T-helper 22 cell (primary cell): ENCODE results near the gene TMEM63C.

Experiments
- DNase-seq: peaks from one replicate; pipeline ENCODE4 v3.0.0-alpha.2; 2020; ENCODE audit warnings: low read depth

The TMEM63C gene

DNA sequence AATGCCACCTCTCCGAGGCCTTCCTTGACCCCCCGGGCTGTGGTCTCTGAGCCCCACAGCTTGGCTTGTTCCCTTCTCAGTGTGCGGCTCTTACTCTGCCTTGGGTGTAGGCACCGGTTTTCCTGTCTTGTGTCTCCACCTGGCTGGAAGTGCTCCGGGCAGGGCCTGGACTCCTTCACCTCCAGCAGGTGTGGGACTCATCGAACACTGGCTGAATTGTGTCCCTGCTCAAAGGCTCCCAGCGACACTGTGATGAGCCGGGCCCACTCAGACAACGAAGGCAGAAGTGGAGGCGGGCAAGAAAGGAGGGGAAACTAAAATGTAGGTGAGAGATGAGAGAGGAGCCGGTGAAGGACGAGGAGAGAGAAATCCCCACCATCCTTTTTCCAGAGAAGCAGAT is 18.0 kb downstream of the TMEM63C start:
- no peak for DNase-seq

DNA sequence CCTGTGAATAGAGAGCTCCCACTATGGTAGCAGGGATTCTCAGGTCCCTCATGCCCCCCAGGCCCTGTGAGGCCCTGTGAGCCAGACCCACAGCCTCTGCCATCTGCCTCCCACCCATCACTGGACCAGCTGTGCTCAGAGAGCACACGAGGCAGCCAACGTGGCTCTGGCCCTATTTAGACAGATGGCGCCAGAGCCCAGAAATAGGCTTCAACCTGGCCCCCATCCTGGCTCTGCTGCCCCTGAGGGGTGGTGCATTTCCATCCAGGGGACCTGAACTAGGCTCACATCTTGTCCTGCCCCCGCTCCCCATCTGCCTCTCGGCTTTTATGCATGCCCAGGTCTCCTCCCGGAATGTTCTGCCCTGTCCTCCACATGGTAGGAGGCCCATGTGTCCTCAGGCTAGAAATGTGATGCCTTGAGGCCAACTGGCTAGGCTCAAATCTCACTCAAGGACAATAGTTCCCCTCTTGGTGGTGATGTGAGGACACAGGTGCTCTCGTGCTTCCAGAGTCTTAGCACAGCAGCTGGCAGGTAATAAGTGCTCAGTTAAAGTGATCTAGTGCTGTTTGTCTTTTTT is 18.9 kb downstream of the TMEM63C start:
- no peak for DNase-seq

GRCh38 chr14:77201696-77202095 is 20.1 kb downstream of the TMEM63C start:
- no peak for DNase-seq

DNA sequence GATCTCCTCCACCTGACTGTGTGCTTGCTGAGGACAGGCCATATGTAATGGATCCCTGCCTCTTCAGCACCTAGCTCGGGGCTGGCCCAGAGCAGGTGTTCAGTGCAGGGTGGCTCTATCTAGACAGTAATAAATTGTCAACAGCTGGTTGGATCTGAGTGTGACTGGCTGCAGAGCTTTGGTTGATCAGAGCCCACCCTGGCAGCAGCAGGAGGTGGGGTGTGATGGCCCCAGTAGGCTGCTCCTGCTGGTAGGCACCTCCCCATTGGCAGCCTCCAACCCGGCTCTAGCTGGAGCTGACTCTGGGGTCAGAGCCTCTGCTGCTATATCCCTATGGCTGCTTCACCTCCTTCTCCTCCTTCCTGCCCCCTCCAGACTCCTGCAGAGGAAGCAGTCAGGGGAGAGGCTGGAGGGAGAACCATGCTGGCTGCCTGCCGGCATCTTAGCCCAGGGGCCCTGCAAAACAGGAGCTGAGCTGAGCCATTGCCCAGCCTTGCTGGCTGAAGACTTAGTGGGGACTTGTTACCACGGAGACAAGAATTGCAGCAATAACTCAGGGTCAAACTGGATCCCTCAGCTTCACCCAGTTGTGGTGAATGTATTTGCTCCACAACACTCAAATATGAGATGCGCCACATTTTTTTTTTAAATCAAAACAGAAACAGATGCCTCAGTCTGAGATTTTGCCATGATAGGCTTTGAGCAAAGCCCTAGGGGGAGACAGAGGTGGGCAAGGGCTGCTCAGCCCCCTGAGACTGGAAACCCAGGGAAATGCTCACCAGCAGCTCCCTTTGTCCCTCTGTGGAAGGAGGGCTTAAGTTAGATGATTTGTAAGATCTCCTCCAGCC is 22.2 kb downstream of the TMEM63C start:
- no peak for DNase-seq

GRCh38 chr14:77204459-77204771 is 22.8 kb downstream of the TMEM63C start:
- no peak for DNase-seq

GRCh38 chr14:77204907-77205306 is 23.3 kb downstream of the TMEM63C start:
- DNase-seq: no peak

DNA sequence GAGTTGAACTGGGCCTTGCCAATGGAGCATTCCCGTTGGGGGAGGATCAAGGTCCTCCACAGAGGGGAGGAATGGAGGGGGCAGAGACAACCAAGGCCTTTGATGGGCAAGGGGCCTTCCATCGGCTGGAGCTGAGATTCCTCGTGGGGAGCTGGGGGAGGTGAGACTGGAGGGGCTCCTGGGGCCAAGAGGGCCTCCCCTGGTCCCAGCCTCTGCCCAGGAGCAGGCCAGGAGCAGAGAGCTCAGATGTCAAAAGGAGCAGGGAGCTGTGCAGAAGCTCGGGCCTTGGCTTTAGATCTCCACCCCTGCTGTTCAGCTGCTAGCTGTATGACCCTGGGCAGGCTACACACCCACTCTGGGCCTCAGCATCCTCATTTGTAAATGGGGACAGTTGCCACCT is 24.0 kb downstream of the TMEM63C start:
- no peak for DNase-seq

DNA sequence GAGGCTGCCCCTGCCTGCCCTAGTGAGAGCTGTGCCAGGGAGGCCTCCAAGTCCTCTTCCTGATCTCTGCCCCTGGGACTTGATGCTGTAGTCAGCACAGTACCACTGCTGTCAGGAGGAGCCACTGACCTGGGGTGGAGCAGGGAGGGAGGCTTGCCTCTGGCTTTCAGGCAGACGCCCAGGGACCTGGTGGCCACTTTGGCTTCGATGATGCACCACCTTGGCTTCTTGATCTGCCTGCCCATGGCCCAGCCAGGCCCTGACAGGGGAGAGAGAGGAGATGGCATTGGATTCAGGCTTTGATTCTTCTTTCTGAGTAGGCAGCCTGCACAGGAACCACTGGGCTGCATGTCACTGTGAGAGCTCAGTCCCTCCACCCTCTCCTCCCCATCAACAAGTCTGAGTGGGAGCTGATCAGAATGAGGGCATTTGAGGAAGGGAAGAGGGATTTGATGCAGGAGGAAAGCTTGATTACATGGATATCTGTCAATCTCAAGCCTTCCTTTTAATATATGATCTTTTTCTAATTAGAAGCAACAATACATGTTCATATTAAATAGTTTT is 24.7 kb downstream of the TMEM63C start:
- DNase-seq: no peak

GRCh38 chr14:77206877-77207389 is 25.3 kb downstream of the TMEM63C start:
- no peak for DNase-seq

DNA sequence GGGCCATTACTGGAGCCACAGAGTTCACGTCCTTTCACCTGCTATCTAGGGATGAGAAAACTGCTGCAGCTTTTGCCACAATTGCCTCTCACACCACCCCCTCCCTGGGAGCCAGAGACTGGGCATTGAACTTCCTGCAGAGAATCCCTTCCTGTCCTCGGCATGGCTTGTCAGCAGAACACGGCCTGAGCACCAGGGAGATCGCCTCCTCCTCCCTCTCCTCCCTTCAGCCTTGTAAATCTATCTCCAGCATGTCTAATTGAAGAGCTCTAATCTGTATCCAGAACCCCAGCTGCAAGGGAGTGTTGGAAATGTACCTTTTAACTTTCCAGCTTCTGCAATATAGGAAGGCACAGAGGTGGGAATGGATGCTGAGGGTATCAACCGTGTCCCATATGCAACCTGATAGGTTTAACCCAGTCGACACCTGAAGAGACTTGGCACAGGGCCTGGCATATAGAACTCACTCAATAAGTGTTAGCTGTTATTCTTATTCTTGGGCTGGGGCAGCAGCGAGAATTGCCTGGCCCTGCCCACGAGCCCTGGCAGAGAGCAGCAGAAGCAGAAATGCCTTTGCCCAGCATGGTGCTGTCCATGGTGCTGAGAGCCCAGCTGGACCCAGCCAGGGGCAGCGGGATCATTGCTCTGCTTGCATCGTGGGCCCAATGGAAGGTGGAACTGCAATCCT is 26.8 kb downstream of the TMEM63C start:
- no peak for DNase-seq

DNA sequence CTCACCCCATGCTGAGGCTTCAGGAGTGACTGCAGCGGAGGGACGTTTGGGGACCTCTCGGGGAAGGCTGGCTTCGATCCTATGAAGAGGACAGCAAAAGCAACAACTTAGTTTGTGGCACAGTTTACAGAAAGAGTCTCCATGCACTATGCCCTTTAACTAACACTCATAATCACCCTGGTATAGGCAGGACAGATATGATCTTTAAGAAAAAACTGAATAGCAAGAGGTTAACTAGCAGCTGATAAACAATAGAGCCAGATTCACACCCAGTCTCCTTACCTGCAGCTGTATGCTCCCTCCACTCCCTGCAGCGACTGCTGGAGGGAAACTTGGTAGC is 27.4 kb downstream of the TMEM63C start:
- DNase-seq: no peak

DNA sequence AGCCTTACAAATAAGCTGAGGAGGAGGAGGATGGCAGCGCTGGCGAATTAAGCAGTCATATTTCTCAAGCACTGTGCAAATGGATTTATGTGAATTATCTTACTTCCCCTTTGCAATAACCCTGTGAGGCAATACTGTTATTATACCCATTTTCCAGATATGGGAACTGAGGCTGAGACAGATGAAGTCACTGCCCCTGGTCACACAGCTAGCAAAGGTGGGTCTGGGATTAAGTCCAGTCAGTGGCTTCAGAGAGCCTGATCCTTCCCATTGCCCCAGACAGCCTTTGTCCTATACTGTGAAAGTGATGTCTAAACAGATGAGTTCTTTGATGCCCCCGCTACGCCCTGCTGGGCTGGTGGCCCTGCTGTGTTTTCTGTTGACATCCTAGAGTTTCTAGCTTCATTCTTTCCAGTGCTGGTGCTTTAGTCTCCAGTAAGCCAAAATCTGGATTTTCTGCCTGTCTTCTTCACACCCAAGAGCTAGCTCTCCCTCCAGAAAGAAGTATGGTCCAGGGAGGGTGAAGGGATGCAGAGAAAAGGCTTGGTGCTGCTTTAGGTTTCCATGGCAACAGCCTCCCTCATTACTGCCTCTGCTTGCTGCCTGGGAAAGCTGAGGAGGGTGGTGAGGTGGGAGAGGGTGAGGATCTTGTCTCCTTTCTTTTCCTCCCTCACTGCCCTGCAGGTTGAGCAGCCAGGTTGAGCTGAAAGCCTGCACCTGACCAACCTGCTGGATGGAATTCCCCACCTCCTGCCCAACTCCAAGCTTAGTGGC is 30.7 kb downstream of the TMEM63C start:
- no peak for DNase-seq

DNA sequence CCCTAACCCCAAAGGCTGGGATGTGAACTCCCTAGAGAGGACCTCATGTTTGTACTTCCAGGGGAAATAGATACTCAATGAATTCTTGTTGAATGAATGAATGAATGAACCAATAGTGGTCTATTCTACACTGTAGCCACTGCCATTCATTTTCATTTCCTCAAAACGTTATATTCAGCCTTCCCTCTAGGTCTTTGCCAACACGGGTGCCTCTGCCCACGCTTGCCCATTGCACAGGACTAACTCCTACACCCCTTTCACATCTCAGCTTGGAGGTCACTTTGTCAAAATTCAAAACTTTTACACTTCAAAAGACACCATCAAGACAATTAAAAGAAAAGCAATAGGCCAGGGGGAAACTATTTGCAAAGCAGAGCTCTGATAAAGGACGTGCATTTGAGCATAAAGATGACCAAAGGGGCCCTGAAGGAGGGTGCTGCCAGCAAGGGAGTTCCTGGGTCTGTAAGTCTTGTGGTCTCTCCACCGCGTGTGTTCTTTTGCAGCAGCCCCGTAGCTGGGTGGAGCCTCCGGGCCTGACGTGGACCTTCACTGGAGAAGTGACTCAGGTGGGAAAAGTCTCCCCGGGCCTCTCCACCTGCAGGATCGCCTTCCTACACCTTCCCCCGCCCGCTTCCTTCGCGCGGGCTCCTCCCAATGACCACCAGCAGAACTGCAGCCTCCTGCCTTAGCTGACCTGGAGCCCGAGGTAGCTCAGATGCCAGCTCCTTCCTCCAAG is 31.5 kb downstream of the TMEM63C start:
- no peak for DNase-seq

DNA sequence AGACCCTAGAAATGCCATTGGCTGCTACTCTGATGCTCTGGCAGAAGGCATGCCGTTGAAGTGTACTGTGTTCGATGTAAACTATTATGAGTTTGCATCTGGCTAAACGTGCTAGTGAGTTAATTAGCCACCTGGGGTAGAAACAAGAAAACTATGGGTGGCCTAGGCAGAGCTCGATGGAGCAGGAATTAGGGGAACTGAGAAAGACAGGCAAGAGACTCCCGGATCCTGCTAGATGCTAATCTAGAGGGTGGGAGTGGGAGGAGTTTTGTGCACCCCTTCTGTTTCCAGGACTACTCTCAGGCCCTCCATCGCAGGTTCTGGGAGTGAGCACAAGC is 32.0 kb downstream of the TMEM63C start:
- DNase-seq: no peak

- no peak for DNase-seq
Observed at GRCh38 chr14:77214216-77214615, 32.6 kb downstream of the TMEM63C start.

GRCh38 chr14:77217551-77217950 is 36.0 kb downstream of the TMEM63C start:
- DNase-seq: no peak

- DNase-seq: no peak
Observed at GRCh38 chr14:77219591-77219990, 38.0 kb downstream of the TMEM63C start.

DNA sequence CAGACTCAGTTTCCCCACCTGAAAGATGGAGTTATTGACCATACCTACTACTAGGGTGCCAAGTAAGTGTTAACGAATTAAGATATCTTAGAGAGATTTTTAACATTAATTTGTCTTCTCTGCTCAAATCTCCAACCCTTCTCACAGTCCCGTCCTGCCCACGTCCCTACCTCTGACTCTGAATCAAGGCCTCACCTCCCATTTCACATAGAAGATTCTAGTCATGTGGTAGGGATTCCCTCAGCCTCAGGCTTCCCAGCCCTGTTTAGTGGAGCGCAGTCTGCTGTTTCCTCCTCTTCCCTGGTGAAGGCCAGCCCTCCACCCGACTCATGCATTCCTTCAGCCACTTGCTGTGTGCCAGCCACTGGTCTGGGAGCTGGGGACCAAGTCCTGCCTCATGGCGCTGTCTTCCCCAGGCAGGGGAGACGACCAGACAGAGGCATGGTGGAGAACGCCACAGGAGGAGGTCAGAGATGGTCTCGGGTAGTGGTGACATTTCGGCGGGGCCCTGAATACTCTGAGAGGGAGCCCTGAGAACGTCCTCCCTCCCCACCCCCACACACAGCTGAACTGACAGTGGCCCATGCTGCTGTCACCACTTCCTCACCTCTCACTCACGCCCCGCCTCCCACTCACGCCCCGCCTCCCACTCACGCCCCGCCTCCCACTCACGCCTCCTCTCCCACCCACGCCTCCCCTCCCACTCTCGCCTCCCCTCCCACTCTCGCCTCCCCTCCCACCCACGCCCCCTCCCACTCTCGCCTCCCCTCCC is 38.8 kb downstream of the TMEM63C start:
- DNase-seq: no peak

DNA sequence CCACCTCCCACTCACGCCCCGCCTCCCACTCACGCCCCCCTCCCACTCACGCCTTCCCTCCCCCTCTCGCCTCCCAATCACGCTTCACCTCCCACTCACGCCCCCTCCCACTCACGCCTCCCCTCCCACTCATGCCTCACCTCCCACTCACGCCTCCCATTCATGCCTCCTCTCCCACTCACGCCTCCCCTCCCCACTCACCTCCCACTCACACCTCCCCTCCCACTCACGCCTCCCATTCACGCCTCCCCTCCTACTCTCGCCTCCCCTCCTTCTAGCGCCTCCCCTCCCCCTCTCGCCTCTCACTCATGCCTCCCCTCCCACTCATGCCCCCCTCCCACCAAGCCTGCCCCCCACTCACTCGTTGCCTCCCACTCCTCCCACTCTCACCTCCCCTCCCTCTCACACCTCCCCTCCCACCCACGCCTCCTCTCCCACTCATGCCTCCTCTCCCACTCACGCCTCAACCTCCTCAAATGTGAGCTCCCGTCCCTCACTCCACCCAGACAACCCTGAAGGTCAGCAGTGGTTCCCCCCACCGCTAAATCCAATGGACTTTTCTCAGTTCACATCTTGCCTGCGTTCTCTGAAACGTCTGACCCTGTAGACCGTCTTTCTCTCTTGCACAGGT is 39.8 kb downstream of the TMEM63C start:
- DNase-seq: no peak

DNA sequence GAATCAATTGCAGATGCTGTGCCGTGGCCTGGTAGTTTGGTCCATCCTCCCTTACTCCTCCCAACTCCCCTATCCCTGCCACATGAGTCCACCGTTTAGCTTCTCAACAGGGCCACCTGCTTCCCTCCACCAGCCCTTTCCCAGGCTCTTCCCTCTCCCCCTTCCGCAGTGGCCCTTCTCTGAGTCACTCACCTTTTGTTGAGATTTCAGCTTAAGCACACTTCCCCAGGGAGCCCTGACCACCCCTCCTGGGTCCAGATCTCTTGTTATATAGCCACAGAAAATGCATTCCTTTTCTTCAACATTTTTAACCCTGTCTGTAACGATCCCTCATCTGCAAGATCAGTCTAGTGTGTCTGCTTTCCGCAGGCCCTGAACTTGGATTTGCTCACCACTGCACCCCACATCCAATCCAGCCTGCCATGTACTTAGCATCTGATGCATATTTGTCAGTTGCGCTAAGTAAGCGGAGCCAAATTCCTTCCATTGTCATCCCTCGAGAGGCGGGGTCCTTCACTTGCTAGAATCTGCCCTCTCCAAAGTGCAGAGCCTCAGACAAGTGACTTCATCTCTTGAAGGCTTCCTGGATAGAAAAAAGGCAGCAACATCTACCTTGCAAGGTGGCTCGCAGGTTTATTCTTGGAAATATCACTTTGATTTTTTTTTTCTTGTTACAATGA is 41.1 kb downstream of the TMEM63C start:
- no peak for DNase-seq
